Stomach smooth muscle (tissue), 2 donors: Measurements from ENCODE around the gene UGGT1.
"Not testable (repeated sequence)": the region's sequence is repeated elsewhere in the genome, so short reads cannot be mapped to it uniquely, and the experiment has no call there.

ENCODE experiments used
- H3K27ac ChIP-seq: one replicate; pipeline ENCODE4 v1.7.0; 2013; ENCODE audit warnings: mild to moderate bottlenecking, low read length, inconsistent platforms
- H3K27me3 ChIP-seq, 2 donors: one replicate each; pipeline ENCODE4 v1.7.0; 2013; ENCODE audit warnings: low read length in 2 of 2; ENCODE audit not compliant: insufficient read depth in 2 of 2, control insufficient read depth in 1 of 2
- H3K36me3 ChIP-seq, 2 donors: one replicate each; pipeline ENCODE4 v1.7.0; 2013; ENCODE audit warnings: low read length in 2 of 2; ENCODE audit not compliant: control insufficient read depth in 2 of 2, insufficient read depth in 2 of 2
- H3K4me1 ChIP-seq: one replicate; pipeline ENCODE4 v1.7.0; 2013; ENCODE audit warnings: low read length; ENCODE audit not compliant: control insufficient read depth, insufficient read depth
- H3K4me3 ChIP-seq, 2 donors: one replicate each; pipeline ENCODE4 v1.7.0; 2013; ENCODE audit warnings: low read length in 2 of 2
- H3K9ac ChIP-seq, 2 donors: one replicate each; pipeline ENCODE4 v1.7.0; 2013; ENCODE audit warnings: low read length in 2 of 2, mild to moderate bottlenecking in 1 of 2
- H3K9me3 ChIP-seq, 2 donors: one replicate each; pipeline ENCODE4 v1.7.0; 2013; ENCODE audit warnings: low read length in 2 of 2; ENCODE audit not compliant: control insufficient read depth in 2 of 2
- donor health status: healthy.
- donor health status: Pancreatic carcinoma.

The UGGT1 gene

DNA sequence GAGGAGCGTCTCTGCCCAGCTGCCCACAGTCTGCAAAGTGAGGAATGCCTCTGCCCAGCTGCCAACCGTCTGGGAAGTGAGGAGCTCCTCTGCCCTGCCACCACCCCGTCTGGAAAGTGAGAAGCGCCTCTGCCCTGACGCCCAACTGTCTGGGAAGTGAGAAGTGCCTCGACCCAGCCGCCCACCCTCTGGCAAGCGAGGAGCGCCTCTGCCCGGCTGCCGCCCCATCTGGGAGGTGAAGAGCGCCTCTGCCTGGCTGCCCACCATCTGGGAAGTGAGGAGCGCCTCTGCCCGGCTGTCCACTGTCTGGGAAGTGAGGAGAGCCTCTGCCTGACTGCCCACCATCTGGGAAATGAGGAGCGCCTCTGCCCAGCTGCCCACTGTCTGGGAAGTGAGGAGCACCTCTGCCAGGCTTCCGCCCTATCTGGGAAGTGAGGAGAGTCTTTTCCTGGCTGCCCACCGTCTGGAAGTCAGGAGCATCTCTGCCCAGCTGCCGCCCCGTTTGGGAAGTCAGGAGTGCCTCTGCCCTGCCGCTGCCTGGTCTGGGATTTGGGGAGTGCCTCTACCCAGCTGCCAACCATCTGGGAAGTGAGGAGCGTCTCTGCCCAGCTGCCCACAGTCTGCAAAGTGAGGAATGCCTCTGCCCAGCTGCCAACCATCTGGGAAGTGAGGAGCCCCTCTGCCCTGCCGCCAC is 117.8 kb downstream of the UGGT1 start:
- not testable (repeated sequence) for H3K4me3 ChIP-seq, H3K27ac ChIP-seq, H3K36me3 ChIP-seq, H3K9me3 ChIP-seq, H3K9ac ChIP-seq, H3K27me3 ChIP-seq, H3K4me1 ChIP-seq

DNA sequence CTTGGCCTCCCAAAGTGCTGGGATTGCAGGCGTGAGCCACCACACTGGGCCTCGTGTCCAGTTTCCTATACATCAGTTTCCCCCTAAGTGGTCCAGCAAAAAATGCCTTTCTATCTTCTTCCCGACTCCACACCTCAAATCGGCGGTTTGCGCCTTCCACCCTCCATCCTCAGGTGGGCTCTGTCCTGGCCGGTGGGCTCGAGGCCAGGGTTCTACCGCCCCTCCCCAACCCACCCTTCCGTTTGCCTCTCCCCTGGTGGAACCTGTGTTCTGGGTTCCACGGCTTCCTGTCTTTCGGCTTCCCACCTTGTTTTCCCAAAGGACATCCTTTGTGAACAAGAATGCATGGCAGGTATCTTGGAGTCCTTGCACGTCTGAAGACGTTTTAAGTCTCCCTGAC is 123.3 kb downstream of the UGGT1 start:
- no peaks in the 10 kb centered on the region for H3K27me3 ChIP-seq
- H3K27ac ChIP-seq, result no peak overlapping the region
- H3K9ac ChIP-seq, result no peak overlapping the region
- no peak overlapping the region for H3K4me3 ChIP-seq
- no peaks in the 10 kb centered on the region for H3K36me3 ChIP-seq
- H3K9me3 ChIP-seq, result no peaks in the 10 kb centered on the region
- H3K4me1 ChIP-seq, result no peaks in the 10 kb centered on the region

DNA sequence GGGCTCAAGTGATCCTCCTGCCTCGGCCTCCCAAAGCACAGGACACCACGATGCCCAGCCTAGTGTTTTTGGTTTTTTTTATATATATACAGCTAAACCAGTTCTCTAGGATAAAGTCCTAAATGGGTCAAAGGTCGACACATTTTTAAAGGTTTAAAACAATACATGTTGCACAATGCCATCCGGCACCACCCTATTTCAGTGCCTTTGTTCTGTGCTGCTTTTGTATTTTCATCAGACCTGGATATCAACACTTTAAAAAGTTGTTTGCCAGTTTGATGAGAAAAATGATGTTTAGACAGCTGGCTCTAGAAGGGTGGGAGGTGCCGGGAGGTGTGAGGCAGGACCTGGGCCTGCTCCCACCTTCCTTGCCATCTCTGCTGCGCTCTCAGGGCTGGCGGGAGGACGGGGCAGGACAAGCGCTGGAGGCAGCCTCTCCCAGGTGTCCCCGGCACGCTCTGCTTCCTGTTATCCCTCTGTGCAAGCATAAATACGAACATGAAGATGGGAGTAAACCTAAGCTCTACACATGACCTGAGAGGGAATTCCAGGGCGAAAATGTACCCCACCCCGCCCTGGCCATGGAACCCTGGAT is 124.0 kb downstream of the UGGT1 start:
- Histone ChIP-seq H3K4me1 (no peaks in the 10 kb centered on the region), H3K4me3 (no peak overlapping the region), H3K9me3 (no peaks in the 10 kb centered on the region), H3K9ac (no peak overlapping the region), H3K27me3 (no peaks in the 10 kb centered on the region), H3K27ac (no peak overlapping the region), H3K36me3 (no peaks in the 10 kb centered on the region)

DNA sequence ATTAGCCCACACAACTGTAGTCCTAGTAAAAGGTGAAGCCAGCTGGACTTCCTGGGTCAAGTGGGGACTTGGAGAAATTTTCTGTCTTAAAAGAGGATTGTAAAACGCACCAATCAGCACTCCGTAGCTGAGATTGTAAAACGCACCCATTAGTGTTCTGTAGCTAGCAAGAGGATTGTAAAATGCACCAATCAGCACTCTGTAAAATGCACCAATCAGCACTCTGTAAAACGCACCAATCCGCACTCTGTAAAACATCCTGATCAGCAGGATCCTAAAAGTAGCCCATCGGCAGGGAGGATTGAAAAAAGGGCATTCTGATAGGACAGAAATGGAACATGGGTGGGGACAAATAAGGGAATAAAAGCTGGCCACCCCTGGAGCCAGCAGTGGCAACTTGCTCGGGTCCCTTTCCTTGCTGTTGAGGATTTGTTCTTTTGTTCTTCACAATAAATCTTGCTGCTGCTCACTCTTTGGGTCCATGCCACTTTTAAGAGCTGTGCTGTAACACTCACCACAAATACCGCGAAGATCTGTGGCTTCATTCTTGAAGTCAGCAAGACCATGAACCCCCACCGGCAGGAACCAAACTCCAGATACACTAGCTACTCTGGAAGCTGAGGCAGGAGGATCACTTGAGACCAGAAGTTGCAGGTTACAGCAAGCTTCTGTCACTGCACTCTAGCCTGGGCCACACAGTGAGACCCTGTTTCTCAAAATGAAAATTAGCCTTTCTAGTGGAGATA is 125.1 kb downstream of the UGGT1 start:
- no peak overlapping the region for H3K9ac ChIP-seq
- no peaks in the 10 kb centered on the region for H3K36me3 ChIP-seq
- H3K4me1 ChIP-seq, result no peaks in the 10 kb centered on the region
- H3K27me3 ChIP-seq, result no peaks in the 10 kb centered on the region
- H3K27ac ChIP-seq, result no peak overlapping the region
- H3K9me3 ChIP-seq, result no peaks in the 10 kb centered on the region
- H3K4me3 ChIP-seq, result no peak overlapping the region

DNA sequence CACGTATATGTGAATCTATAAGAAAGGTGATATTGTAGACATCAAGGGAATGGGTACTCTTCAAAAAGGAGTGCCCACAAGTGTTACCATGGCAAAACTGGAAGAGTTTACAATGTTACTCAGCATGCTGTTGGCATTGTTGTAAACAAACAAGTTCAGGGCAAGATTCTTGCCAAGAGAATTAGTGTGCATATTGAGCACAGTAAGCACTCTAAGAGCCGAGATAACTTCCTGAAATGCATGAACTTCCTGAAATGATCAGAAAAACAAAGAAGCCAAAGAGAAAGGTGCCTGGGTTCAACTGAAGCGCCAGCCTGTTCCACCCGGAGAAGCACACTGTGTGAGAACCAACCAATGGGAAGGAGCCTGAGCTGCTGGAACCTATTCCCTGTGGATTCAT is 126.7 kb downstream of the UGGT1 start:
- H3K9me3 ChIP-seq, result no peaks in the 10 kb centered on the region
- no peak overlapping the region for H3K27ac ChIP-seq
- no peak overlapping the region for H3K4me3 ChIP-seq
- no peak overlapping the region for H3K9ac ChIP-seq
- no peaks in the 10 kb centered on the region for H3K4me1 ChIP-seq
- H3K27me3 ChIP-seq, result no peaks in the 10 kb centered on the region
- H3K36me3 ChIP-seq, result no peaks in the 10 kb centered on the region

DNA sequence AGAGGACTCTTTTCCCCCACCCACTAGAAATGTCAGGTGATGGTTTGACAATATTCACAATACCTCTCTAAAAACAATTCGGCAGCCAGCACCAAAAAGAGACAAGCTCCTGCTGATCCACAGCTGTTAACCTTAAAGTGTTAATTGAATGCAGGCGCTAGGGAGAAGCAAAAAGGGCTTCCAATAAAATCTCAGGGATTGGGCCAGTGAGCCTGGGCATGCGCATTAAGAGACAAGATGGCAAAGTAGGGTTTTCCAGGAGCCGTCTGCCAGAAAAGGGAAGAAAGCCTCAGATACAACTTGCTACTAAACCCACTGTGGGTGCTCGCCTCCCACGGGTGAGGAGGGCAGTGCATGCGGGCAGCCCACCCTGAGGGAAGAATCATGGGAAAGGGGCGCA is 128.9 kb downstream of the UGGT1 start:
- Histone ChIP-seq H3K4me1 (no peaks in the 10 kb centered on the region), H3K27me3 (no peaks in the 10 kb centered on the region), H3K27ac (no peak overlapping the region), H3K36me3 (no peaks in the 10 kb centered on the region), H3K9ac (no peak overlapping the region), H3K9me3 (no peaks in the 10 kb centered on the region), H3K4me3 (no peak overlapping the region)

DNA sequence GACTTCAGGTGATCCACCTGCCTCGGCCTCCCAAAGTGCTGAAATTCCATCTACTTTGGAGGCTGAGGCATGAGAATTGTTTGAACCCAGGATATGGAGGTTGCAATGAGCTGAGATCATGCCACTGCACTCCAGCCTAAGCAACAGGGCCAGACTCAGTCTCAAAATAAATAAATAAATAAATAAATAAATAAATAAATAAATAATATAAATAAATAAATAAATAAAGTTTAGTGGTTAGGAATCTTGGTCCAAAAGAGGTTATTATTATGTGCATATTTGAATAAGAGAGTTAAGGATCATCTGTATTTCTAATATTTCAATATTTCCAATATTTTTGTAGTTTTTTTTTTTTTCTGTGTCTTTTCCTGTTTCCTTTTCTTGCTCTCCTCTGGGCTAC is 136.9 kb downstream of the UGGT1 start:
- H3K9me3 ChIP-seq, result no peaks in the 10 kb centered on the region
- no peak overlapping the region for H3K4me3 ChIP-seq
- no peaks in the 10 kb centered on the region for H3K27me3 ChIP-seq
- H3K4me1 ChIP-seq, result no peaks in the 10 kb centered on the region
- H3K36me3 ChIP-seq, result no peaks in the 10 kb centered on the region
- no peak overlapping the region for H3K9ac ChIP-seq
- no peak overlapping the region for H3K27ac ChIP-seq

DNA sequence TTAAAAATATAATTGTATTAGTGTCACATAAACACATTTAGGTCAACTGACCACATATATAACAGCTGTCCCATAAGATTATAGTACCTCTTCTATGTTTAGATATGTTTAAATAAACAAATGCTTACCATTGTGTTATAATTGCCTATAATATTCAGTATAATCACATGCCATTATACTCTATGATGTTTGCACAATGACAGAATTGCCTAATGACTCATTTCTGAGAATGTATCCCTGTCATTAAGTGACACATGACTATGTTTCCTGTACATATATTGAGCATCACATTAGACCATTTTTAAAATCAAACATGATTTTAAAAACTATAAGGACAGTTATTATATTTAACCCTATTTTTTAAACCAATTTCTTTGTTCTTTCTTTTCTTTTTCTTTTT is 137.9 kb downstream of the UGGT1 start:
- Histone ChIP-seq H3K4me1 (no peaks in the 10 kb centered on the region), H3K27me3 (no peaks in the 10 kb centered on the region), H3K4me3 (no peak overlapping the region), H3K9ac (no peak overlapping the region), H3K36me3 (no peaks in the 10 kb centered on the region), H3K27ac (no peak overlapping the region), H3K9me3 (no peaks in the 10 kb centered on the region)

DNA sequence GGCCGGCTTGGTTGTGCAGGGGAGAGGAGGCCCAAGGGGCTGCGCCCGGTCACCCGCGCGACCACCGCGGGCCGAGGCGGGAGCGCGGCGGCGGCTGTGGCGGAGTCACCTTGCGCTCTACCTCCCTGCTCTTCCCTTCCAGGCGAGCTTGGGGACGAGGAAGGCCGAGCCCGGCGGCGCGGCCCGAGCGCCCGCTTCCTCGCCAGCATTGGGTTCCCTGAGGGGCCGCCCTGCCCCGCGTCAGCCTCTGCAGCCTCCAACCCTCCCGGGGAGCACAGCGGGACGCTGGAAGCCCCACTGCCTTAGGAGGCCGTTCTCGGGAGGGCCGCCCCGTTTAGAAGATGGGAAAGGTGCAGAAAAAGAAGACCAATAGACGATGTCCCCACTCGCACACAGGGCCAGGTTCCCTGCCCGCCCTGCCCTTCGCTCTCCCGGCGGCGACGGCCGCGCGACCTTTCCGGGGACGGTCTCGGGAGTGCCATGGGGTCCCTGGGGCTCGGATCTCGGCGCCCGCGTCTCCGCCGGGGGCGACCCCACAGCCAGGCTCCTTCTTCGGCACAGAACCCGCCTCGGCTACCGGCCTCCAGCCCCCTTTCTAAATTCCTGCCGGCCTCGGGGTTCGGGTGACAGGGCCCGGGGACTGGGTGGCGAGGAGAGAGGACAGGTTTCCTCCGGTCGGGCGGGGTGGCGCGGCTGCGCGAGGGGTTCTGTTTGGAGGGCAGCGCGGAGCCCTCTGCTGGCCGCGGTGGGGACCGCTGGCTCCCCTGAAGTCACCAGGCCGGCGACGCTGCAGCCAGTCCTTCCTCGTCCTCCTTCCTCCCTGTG is 142.2 kb downstream of the UGGT1 start:
- Histone ChIP-seq H3K36me3 (no peaks in the 10 kb centered on the region), H3K4me3 (peak overlapping the region; percentile 84 to 87), H3K4me1 (peaks cover 10% of the 10 kb centered on the region), H3K27ac (peak overlapping the region; percentile 60), H3K27me3 (no peaks in the 10 kb centered on the region), H3K9me3 (no peaks in the 10 kb centered on the region), H3K9ac (peak overlapping the region; percentile 81 to 88)

DNA sequence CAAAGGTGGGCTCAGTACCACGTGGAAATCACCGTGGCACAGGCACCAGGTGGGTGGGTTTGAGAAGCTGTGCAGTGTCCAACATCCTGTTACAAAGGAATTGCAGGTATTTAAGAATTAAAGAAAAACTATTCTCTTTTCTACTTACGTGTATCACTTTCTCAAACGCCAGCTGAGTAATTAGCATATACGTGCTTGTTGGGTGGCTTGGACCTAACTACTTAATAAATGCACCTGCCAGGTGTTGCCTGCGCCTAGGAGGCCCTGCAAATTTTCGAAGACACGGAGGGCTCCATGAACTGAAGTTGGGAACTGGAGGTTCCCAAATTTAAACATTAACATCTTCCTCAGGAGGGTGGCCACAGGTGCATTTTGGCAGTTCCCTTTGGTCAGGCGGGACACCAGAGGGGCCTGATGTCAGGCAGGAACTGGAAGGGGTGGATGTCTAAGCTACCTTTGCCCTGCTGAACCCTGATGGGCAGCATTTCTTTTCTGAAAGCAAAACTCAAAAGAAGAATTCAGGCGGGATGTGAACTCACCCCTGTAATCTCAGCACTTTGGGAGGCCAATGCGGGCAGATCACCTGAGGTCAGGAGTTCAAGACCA is 142.9 kb downstream of the UGGT1 start:
- peak overlapping the region; percentile 84 to 87 for H3K4me3 ChIP-seq
- H3K27ac ChIP-seq, result no peak overlapping the region

More for the DNA sequence above, 142.9 kb downstream of the UGGT1 start:
- Histone ChIP-seq H3K9ac (no peak overlapping the region), H3K4me1 (peaks cover 10% of the 10 kb centered on the region), H3K36me3 (no peaks in the 10 kb centered on the region), H3K9me3 (no peaks in the 10 kb centered on the region), H3K27me3 (no peaks in the 10 kb centered on the region)
